MG63 (cell line): ENCODE results near the gene ARMC7. TPM values are rescaled to one million over a fixed set of nuclear protein-coding genes. Genes with fewer than 3 reads are reported as not detected.

ENCODE experiments used
- DNase-seq: peaks from one replicate; pipeline ENCODE4 v3.0.0-alpha.2; 2020
- H3K27me3 ChIP-seq: fragments of 250-450 bp; sonication (Bioruptor Pico); 2 replicates; pipeline ENCODE4 v1.5.1; 2020; ENCODE audit warnings: mild to moderate bottlenecking, moderate library complexity
- H3K36me3 ChIP-seq: fragments of 250-450 bp; sonication (Bioruptor Pico); 2 replicates; pipeline ENCODE4 v1.5.1; 2020; ENCODE audit warnings: mild to moderate bottlenecking, moderate library complexity
- H3K4me3 ChIP-seq: fragments of 250-450 bp; sonication (Bioruptor Pico); 2 replicates; pipeline ENCODE4 v1.5.1; 2020; ENCODE audit warnings: mild to moderate bottlenecking, moderate library complexity
- H3K9me3 ChIP-seq: fragments of 250-450 bp; sonication (Bioruptor Pico); 2 replicates; pipeline ENCODE4 v1.5.1; 2020; ENCODE audit warnings: mild to moderate bottlenecking, moderate library complexity
- total RNA-seq: library from RNA; depleted of rRNA; stranded (reverse); fragments of >200 nt; shearing (Covaris generic); gene quantifications from 2 replicates; pipeline ENCODE4 v1.2.3, GENCODE V29; 2014; ENCODE audit warnings: low replicate concordance

ARMC7 gene
- total RNA-seq, 1 experiment from 2014 or later = 12.0 TPM

DNA sequence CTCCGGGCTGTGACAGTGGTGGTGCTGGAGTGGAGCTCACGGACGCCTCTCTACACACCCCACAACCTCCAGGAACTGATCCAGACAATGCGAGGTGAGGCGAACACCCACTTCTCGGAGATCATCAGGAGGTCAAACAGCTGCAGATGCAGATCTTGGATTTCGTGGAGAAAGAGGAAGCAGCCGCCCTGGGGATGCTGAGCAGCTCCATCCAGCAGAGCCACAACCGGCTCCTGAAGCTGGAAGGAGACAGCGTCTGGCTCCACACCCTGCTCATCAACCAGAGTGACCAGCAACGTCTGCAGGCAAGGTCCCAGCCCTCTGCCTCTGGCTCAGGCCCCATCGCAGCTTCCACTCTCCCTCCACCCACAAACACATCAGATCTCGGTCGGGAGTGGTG, 35.2 kb upstream of the ARMC7 start:
- no peaks in the 10 kb centered on the region for H3K36me3 ChIP-seq
- DNase-seq = no peak
- H3K9me3 ChIP-seq = no peaks in the 10 kb centered on the region
- no peaks in the 10 kb centered on the region for H3K27me3 ChIP-seq
- H3K4me3 ChIP-seq = no peak overlapping the region

DNA sequence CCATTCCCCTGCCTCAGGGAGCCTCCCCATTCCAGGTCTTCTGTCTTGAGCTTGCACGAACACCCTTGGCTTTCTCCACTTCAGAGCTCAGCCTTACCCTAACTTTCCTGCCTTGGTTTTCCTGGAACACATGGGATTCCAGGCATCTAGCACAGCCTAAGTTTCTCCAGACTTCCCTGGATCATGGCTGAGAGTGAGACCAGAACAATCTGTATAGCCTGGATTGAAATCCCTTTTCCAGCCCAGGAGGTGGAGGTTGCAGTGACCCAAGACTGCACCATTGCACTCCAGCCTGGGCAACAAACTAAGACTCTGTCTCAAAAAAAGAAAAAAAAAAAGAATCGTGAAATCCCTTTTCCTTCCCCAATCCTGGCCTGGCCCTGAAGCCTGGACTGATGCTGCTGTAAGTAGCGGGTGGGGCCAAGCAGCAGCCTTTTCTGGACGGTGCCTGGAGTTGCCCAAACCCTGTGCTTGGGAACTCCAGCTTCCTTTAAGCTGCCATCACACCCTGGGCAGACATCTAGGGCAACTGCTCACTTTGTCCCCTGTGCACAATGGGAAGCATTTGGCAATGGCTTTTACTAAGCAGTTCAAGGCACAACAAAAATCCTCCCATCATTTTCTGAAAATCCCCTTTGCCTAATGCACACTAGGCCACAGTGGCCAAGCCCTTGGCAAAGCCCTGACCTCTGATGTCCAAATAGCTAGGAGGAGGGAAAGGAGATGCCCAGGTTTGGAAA, 34.0 kb upstream of the ARMC7 start:
- Histone ChIP-seq H3K36me3 (no peaks in the 10 kb centered on the region), H3K4me3 (no peak overlapping the region), H3K27me3 (no peaks in the 10 kb centered on the region), H3K9me3 (no peaks in the 10 kb centered on the region)
- DNase-seq = no peak

DNA sequence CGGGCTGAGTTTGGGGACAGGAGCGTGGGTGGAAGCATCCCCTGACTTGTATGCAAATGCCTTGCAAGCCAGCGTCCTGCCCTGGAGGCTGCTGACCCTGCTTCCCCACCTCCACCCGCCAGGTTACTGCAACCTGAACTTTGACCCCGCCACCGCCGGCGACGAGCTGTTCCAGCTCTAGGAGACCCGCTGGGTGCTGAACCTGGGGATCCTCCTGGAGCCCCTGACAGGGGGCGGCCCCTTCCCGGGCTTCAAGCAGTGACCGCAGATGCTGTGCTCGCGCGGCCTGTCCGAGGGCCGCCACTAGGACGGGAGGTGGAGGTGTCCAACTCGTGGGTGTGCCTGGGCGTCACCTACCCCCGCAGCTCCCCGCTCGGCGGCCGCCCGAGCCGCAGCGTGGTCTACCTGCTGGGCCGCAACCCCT, 32.7 kb upstream of the ARMC7 start:
- no peak overlapping the region for H3K4me3 ChIP-seq
- no peaks in the 10 kb centered on the region for H3K9me3 ChIP-seq
- DNase-seq = no peak
- H3K36me3 ChIP-seq = no peaks in the 10 kb centered on the region
- no peaks in the 10 kb centered on the region for H3K27me3 ChIP-seq

DNA sequence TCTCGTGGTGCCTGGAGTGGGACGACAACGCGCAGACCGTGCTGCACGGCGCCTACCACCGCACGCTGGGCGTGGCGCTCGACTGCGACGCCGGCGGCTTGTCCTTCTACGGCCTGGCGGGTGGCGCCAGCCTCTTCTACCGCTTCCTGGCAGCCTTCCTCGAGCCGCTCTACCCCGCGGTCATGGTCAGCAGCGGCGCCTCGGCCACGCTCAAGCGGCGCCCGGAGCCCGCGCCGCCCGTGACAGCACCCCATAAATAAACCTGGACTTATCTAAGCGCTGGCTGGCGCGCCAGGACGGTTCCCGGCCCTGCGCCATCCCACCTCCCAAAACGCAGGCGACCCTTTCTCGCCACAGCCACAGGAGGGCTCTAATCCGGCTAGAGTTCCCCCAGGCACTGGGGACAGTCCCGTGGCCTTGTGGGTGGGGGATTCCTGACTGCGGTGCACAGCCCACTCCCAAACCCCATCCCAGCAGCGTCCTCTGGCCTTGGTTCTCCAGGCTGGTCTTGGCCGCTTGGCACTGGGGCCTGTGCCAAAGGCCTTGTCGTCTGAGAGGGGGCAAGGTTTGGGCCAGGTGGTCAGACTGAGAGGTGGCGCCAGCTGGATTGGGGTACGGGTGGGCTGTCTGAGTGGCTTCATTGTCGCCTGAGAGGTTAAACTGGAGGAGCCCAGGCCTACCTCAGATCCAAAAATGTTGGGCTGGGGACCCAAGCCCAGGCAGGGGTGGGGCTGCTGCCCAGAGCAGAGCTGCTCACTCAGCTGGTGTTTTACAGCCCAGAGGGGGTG, 32.1 kb upstream of the ARMC7 start:
- Histone ChIP-seq H3K36me3 (no peaks in the 10 kb centered on the region), H3K4me3 (no peak overlapping the region), H3K9me3 (no peaks in the 10 kb centered on the region), H3K27me3 (no peaks in the 10 kb centered on the region)
- DNase-seq = no peak

DNA sequence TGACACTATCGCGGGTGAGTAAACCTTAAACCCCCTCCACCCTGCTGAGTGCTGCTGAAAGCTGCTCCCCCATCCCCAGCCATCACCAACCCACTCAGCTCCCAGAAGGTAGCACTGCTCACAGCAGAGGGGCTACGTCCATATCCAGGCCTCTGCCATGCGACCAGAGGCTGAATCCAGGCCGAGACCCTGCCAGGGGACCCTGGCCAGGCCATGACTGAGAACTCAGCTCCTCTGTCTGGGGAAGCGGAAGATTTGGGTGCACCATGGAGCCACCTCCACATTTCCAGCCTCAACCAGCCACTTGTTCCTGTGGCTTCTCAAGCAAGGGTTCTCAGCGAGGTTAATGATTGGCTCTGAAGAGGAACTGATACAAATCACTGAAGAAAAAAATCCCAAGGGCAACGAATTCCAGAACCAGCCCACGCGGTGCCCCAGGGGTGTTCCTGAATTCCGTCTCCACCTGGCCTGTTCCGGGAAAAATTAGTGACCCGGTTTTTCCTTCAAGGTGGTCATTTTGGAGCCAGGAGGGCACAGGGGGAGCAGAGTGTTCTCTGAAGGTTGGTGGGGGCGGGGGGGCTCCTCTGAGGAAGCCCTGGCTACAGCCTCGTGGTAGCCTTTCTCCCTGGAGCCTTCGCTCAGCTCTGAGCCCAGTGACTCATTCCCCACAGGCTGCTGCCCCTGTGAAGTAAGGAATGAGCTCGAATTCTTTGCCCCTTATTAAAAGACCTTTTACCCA, 31.3 kb upstream of the ARMC7 start:
- no peaks in the 10 kb centered on the region for H3K9me3 ChIP-seq
- no peak overlapping the region for H3K4me3 ChIP-seq
- no peaks in the 10 kb centered on the region for H3K27me3 ChIP-seq
- DNase-seq = peak; percentile 91
- no peaks in the 10 kb centered on the region for H3K36me3 ChIP-seq

DNA sequence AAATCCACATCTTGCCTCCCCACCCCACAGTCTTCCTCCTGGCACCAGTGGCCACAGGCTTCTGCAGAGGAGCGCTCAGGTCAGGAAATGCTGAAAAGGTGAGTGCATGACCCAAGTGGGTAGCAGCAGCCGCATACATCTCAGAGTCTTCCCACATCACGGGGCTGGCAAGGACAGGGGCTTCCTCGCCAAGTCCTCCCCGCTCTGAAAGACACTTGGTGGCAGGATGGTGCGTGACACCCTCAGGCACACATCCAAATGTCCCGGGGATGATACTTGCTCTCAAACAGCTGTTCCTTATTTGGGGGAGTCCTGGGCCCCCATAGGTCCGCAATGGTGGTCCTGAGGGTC, 30.8 kb upstream of the ARMC7 start:
- H3K36me3 ChIP-seq = no peaks in the 10 kb centered on the region
- DNase-seq = no peak
- H3K27me3 ChIP-seq = no peaks in the 10 kb centered on the region
- H3K9me3 ChIP-seq = no peaks in the 10 kb centered on the region
- H3K4me3 ChIP-seq = no peak overlapping the region

DNA sequence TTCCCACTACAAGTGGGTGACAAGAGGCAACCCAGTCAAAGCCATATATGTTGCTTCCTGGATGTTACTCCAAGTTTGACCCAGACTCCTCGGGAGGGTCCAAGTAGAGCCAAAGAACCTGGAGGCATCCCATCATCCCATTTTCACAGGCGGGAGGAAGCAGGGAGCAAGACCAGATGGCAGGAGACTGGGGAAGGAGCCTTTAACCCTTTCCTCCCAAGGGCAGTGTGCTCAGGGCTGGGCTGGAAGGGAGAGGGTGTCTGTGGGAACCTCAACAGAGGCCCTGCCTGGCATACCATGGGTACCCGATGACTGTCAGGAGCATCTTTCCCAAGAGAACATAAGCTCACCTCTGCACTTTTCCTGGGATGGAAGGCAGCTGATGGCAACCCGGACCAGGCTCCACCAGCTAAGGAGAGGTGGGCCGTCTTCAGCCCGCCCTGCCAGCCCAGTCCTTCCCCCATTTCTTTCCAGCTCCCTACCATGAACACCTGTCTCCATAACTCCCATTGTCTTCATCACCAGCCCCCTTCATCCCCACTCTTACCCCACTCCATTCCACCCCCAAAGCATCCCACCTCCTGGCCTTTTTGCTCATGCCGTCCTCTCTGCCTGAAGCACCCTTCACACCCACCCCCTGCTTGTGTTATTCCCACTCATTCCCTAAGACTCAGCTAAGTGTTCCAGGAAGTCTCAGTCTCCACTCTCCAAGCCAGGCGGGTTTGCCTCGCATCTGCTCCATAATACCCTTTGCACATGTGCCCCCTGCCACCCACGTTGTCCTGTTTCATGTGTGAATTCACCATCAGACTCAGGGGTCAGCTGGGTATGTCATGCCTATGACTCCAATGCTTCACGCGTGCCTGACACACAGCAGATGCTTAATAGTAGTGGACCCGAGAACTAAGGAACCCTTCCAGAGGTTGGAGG, 27.9 kb upstream of the ARMC7 start:
- no peaks in the 10 kb centered on the region for H3K36me3 ChIP-seq
- H3K9me3 ChIP-seq = no peaks in the 10 kb centered on the region
- no peak overlapping the region for H3K4me3 ChIP-seq
- DNase-seq = no peak
- no peaks in the 10 kb centered on the region for H3K27me3 ChIP-seq

DNA sequence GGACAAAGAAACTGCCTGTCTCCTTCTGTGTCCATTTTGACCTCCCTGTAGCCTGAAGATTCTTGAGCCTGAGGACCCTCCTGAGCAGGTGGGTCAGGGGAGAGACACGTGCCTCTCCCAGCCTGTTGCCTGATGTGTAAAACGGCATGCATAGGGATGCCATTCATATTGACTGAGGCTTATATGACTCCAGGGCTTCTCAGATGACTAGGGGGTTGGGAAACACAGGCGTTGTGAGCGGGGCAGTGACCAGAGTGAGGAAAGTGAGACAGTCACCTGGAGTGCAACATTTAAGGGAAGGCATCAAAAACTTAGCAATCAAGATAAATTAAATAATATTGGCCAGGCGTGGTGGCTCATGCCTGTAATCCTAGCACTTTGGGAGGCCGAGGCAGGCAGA, 27.1 kb upstream of the ARMC7 start:
- no peaks in the 10 kb centered on the region for H3K36me3 ChIP-seq
- no peaks in the 10 kb centered on the region for H3K27me3 ChIP-seq
- H3K9me3 ChIP-seq = no peaks in the 10 kb centered on the region
- no peak for DNase-seq
- H3K4me3 ChIP-seq = no peak overlapping the region

DNA sequence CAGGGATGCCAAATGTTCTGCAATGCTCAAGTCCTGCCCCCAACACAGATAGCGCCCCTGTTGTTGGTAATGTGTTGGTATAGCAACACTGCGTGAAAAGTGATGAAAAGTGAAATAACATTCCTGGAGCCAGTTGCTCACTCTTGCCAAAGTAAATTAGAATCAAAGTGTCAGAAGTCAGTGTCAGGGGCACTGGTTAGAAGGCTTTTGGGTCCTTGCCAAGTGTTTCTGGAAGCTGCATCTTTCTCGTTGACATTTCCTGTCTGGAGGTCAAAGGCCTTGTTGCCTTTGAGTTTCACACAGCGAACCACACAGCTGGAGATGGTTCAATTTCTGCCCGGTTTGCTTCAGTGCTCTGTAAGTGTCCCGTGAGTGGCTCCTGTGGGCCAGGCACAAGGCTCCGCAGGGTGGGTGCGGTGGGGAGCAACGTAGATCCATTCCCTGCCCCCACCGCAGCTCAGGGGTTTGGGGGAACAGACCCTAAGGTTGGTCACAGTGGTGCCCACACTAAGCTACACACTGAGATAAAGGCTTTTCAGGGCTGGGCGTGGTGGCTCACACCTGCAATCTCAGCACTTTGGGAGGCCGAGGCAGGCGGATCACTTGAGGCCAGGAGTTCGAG, 25.6 kb upstream of the ARMC7 start:
- Histone ChIP-seq H3K36me3 (no peaks in the 10 kb centered on the region), H3K9me3 (no peaks in the 10 kb centered on the region), H3K27me3 (no peaks in the 10 kb centered on the region), H3K4me3 (no peak overlapping the region)
- DNase-seq = no peak

DNA sequence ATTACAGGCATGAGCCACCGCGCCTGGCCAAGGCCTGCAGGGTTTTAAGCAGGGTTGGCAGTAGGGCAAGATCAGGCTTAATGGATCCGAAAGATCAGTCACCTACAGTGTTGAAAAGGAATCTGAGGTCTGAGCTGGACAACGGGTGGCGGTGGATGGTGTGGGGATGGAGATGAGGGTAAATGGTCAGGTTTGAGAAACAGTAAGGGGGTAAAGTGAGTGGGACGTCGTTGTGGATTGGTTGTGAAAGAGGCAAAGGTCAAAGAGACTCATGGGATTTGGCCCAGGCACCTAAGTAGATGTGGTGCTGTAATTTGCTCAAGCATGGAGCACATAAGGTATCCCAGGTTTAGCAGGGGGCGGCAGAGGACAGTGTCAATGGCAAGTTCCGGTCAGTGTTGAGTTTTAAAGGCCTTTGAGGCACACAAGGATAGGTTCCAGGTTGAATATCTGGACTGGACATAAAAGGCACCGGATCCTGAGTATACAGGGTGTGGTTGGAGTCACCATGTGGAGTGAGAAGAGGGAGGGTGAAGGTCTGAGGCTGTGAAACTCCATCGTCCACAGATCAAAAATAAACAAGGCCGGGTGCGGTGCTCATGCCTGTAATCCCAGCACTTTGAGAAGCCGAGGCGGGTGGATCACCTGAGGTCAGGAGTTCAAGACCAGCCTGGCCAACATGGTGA, 23.1 kb upstream of the ARMC7 start:
- DNase-seq = no peak
- no peaks in the 10 kb centered on the region for H3K9me3 ChIP-seq
- peak overlapping the region; percentile 46 for H3K4me3 ChIP-seq
- H3K27me3 ChIP-seq = no peaks in the 10 kb centered on the region
- no peaks in the 10 kb centered on the region for H3K36me3 ChIP-seq

DNA sequence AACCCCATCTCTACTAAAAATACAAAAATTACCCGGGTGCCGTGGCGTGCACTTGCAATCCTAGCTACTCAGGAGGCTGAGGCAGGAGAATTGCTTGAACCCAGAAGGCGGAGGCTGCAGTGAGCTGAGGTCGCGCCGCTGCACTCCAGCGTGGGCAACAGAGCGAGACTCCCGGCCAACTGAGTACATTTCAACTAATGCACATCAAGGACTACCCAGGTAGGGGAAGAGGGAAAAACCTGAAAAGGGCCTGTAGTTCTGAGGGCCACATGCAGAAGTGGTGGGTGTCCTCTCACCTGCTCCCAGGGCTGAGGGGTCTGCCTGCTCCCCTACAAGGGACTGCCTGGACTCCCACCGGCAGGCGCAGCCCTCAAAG, 22.6 kb upstream of the ARMC7 start:
- Histone ChIP-seq H3K27me3 (no peaks in the 10 kb centered on the region), H3K9me3 (no peaks in the 10 kb centered on the region), H3K36me3 (no peaks in the 10 kb centered on the region), H3K4me3 (peak overlapping the region; percentile 46)
- no peak for DNase-seq

DNA sequence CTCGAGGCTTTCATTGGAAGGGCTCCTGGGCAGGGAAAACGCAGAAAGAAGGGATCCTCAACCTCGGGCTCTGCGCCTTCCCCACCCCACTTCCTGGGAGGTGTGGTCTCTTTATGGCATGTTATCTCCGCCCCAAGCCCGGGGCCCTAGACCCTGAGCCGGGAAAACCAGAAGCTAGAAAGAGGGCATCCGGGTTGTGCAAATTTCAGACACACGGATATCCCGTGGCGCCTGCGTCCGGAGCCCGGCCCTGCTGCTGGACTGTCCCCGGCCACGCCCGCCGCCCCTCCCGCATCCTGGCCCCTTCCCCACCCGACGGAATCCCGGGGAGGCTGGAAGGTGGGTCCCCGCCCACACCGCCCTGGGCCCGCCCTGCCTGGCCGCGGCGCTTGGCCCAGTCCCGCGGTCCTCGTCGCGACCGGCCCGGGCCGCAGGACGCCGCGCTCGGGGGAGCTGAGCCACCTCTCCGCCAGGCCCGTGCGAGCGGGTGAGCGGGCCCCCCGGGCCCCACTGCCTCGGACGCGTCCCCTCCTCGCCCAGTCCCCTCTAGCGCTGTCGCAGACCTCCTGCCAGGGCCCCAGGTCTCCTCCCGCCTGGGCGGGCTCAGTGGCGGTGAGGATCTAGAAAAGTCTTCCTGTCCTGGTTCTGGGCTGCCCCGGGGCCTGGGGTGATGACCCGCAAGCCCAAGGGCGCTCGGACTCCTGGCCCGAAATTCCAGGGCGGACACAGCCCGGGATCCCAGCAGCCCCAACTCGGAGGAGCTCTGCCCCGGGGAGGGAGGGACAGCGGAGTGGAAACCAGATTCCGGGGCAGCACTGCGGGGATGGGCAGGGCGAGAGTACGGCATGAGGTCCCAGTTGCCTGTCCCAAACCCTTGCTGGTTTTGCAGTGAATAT, 22.0 kb upstream of the ARMC7 start, which contains the start of gene SLC16A5:
Gene SLC16A5, plus strand, starts transcription at position 397 of the 896 bp plus-strand sequence. CDS start 5,683 bp downstream, outside the sequence.
- Histone ChIP-seq H3K27me3 (no peaks in the 10 kb centered on the region), H3K36me3 (no peaks in the 10 kb centered on the region), H3K9me3 (no peaks in the 10 kb centered on the region), H3K4me3 (peak within 1 kb of the TSS; percentile 46)
- peak; percentile 93 for DNase-seq

DNA sequence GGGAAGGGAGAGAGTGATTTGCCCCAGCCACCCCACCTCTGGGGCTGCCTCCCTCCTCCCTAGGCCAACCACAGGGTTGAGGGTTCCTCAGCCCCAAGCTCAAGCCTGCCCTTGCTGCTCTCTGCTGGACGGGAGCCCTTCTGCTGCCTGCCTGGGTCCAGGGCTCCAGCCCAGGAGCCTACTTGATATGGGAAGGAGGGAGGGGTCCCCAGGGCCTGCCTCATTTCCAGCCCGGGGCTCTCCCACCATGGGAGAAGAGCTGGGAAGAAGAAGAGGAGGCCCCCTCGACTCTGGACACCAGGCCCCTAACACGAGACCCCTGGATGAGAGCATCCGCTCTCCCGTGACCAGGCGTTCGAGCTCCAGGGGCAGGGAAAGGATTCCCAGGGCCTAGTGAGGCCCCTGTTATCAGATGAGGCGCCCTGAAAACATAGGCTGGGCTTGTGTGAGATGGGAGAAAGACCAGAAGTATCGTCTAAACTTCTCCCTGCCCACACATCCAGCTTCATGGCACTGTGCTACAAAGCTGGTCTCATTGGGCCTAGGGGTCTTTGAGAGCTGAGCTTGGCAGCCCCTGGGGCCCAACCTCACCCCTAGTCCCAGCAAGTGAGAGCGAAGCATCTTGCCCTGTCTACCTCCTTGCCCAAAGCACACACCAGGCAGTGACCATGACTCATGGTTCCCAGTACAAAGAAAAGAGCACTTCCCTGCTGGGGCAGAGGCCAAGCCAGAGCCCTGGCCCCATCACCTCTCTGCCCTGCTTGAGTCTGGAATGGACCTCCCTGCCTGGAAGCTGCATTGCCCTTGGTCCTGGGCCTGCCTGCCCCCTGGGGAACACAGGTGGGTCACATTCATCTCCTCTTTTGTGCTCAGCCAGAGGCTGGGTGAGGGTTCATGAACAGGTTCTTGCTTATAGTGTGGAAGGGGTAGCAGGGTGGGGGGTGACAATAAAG, 21.0 kb upstream of the ARMC7 start:
- DNase-seq = peak; percentile 76
- Histone ChIP-seq H3K9me3 (no peaks in the 10 kb centered on the region), H3K36me3 (no peaks in the 10 kb centered on the region), H3K27me3 (no peaks in the 10 kb centered on the region), H3K4me3 (peak overlapping the region; percentile 46)
